Smooth muscle cell (in vitro differentiated cells): ENCODE results near the gene POU3F3. TPM values are rescaled to one million over a fixed set of nuclear protein-coding genes. Genes with fewer than 3 reads are reported as not detected.

ENCODE experiments used
- DNase-seq: peaks from one replicate; lab custom pipeline; 2025; ENCODE audit not compliant: unreplicated experiment; lab: John Stamatoyannopoulos, UW
- H2AFZ ChIP-seq: fragments of 200-600 bp; sonication (generic); 2 replicates; pipeline ENCODE4 v1.6.0; 2016; ENCODE audit warnings: antibody characterized with exemption, low read depth, mild to moderate bottlenecking
- H3F3A ChIP-seq: fragments of 200-600 bp; sonication (generic); 2 replicates; pipeline ENCODE4 v1.6.0; 2017; ENCODE audit warnings: antibody characterized with exemption, low read depth
- H3K27ac ChIP-seq: fragments of 200-600 bp; sonication (generic); 2 replicates; pipeline ENCODE4 v1.5.1; 2016; ENCODE audit warnings: low read depth, mild to moderate bottlenecking
- H3K27me3 ChIP-seq: fragments of 200-600 bp; sonication (generic); 2 replicates; pipeline ENCODE4 v1.6.1; 2016; ENCODE audit warnings: low read depth, mild to moderate bottlenecking
- H3K36me3 ChIP-seq: fragments of 200-600 bp; sonication (generic); 2 replicates; pipeline ENCODE4 v1.5.1; 2016; ENCODE audit warnings: low read depth
- H3K4me1 ChIP-seq: fragments of 200-600 bp; sonication (generic); 2 replicates; pipeline ENCODE4 v1.5.1; 2016; ENCODE audit warnings: low read depth
- H3K4me2 ChIP-seq: fragments of 200-600 bp; sonication (generic); 2 replicates; pipeline ENCODE4 v1.6.0; 2016; ENCODE audit warnings: mild to moderate bottlenecking
- H3K4me3 ChIP-seq: fragments of 200-600 bp; sonication (generic); 2 replicates; pipeline ENCODE4 v1.5.1; 2016; ENCODE audit warnings: mild to moderate bottlenecking
- H3K79me2 ChIP-seq: fragments of 200-600 bp; sonication (generic); 2 replicates; pipeline ENCODE4 v1.6.0; 2016; ENCODE audit warnings: low read depth, mild to moderate bottlenecking
- H3K9ac ChIP-seq: fragments of 200-600 bp; sonication (generic); 2 replicates; pipeline ENCODE4 v1.6.0; 2016; ENCODE audit warnings: low read depth
- H3K9me3 ChIP-seq: fragments of 200-600 bp; sonication (generic); replicated peaks from 2 replicates; pipeline ENCODE4 v1.5.1; 2016; ENCODE audit warnings: low read depth
- H4K20me1 ChIP-seq: fragments of 200-600 bp; sonication (generic); 2 replicates; pipeline ENCODE4 v1.6.0; 2016; ENCODE audit warnings: low read depth
- CTCF ChIP-seq: fragments of 200-600 bp; sonication (generic); IDR thresholded peaks from 2 replicates; pipeline ENCODE4 v1.5.1; 2017; ENCODE audit warnings: borderline replicate concordance, mild to moderate bottlenecking, antibody characterized with exemption; ENCODE audit not compliant: insufficient read depth, poor library complexity, severe bottlenecking
- WGBS: methylation state at CpG from one replicate; pipeline ENCODE4 v1.1.7; 2016; ENCODE audit warnings: low lambda C conversion rate; 5-methylcytosine and 5-hydroxymethylcytosine counted together
- polyA plus RNA-seq: library from polyadenylated mRNA; unstranded; fragments of >200 nt; fragmentation: Nextera tagmentation; extraction: Ambion mirVana; gene quantifications from 2 replicates; pipeline ENCODE4 v1.2.1, GENCODE V29; 2016
- total RNA-seq: library from RNA; depleted of rRNA; stranded (reverse); fragments of >200 nt; gene quantifications from 2 replicates; pipeline ENCODE4 v1.2.3, GENCODE V29; 2014

The POU3F3 gene
- total and polyA plus RNA-seq, 2 experiments from 2014 or later: not detected

GRCh38 chr2:104836841-104837240 is 17.1 kb upstream of the POU3F3 start:
- TF ChIP-seq CTCF: no peak
- no peaks in the 10 kb centered on the region for H3K79me2 ChIP-seq
- H3F3A ChIP-seq: no peaks in the 10 kb centered on the region
- no peaks in the 10 kb centered on the region for H3K4me1 ChIP-seq
- no peak overlapping the region for H3K4me2 ChIP-seq
- H2AFZ ChIP-seq: no peak overlapping the region
- no peak for DNase-seq
- H3K36me3 ChIP-seq: no peaks in the 10 kb centered on the region
- peaks cover 39% of the 10 kb centered on the region for H3K27me3 ChIP-seq
- whole genome bisulfite sequencing: 93% methylated on average over 1 of the region's 1 CpG
- no peak overlapping the region for H3K4me3 ChIP-seq
- H3K9me3 ChIP-seq: no peaks in the 10 kb centered on the region
- no peak overlapping the region for H3K9ac ChIP-seq
- no peak overlapping the region for H3K27ac ChIP-seq
- no peaks in the 10 kb centered on the region for H4K20me1 ChIP-seq

- Histone ChIP-seq H3K27ac (no peak overlapping the region), H3K4me3 (no peak overlapping the region), H3F3A (no peaks in the 10 kb centered on the region), H3K36me3 (no peaks in the 10 kb centered on the region), H3K9ac (no peak overlapping the region), H4K20me1 (no peaks in the 10 kb centered on the region), H2AFZ (no peak overlapping the region), H3K79me2 (no peaks in the 10 kb centered on the region), H3K4me2 (no peak overlapping the region), H3K27me3 (peaks cover 69% of the 10 kb centered on the region), H3K9me3 (no peaks in the 10 kb centered on the region), H3K4me1 (peaks cover 14% of the 10 kb centered on the region)
- TF ChIP-seq CTCF: no peak
- WGBS: 55% methylated on average over 1 of the region's 1 CpG
- no peak for DNase-seq
Measured at GRCh38 chr2:104840156-104840555, 13.8 kb upstream of the POU3F3 start.

DNA sequence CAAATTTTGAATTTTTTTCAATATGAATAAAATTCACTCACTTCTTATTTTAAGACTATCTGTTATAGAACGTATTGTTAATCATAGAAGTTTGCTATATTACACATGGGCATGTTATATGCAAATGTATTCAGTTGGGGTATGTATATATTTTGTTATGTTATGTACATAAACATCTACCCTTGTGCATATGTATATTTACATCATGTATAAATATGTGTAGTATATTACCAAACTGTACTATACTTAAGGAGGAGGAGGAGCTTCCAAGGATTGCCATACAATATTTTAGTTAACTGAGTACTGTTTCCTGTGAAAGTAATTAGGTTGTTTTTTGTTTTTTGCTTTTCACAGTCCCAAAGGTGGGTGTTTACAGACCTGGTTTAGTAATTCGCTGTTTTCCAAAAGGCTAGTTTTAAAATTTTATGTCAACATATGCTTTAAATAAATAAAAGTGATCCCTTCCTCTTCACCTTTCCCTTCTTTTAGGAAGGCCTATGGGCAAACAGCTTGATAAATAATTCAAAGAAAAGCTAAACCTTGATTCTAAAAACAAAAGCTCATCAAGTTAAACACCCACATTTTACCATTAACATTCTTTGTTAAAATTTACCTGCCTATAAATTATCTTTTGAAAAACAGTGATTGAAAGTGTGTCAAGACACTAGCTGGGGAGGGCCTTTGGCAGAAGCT is 12.9 kb upstream of the POU3F3 start:
- Histone ChIP-seq H3K4me1 (peaks cover 22% of the 10 kb centered on the region), H3K27me3 (peaks cover 78% of the 10 kb centered on the region), H3K79me2 (no peaks in the 10 kb centered on the region), H4K20me1 (no peaks in the 10 kb centered on the region), H2AFZ (no peak overlapping the region), H3K9ac (no peak overlapping the region), H3K9me3 (no peaks in the 10 kb centered on the region), H3K27ac (no peak overlapping the region), H3K4me2 (no peak overlapping the region), H3F3A (no peaks in the 10 kb centered on the region), H3K36me3 (no peaks in the 10 kb centered on the region), H3K4me3 (no peak overlapping the region)
- 85% methylated on average over 2 of the region's 2 CpGs for WGBS
- TF ChIP-seq CTCF: no peak
- DNase-seq: no peak

GRCh38 chr2:104841744-104842143 is 12.2 kb upstream of the POU3F3 start:
- no peak overlapping the region for H3K9ac ChIP-seq
- no peak for TF ChIP-seq CTCF
- no peaks in the 10 kb centered on the region for H3K36me3 ChIP-seq
- no peak for DNase-seq
- H2AFZ ChIP-seq: no peak overlapping the region
- WGBS: 73% methylated on average over 2 of the region's 2 CpGs
- H4K20me1 ChIP-seq: no peaks in the 10 kb centered on the region
- H3K4me2 ChIP-seq: no peak overlapping the region
- H3K27ac ChIP-seq: no peak overlapping the region
- peaks cover 85% of the 10 kb centered on the region for H3K27me3 ChIP-seq
- H3K4me3 ChIP-seq: no peak overlapping the region
- H3K9me3 ChIP-seq: no peaks in the 10 kb centered on the region
- peaks cover 26% of the 10 kb centered on the region for H3K4me1 ChIP-seq
- H3F3A ChIP-seq: no peaks in the 10 kb centered on the region
- no peaks in the 10 kb centered on the region for H3K79me2 ChIP-seq
